B cell (primary cell): ENCODE results near the gene COMT. TPM values are rescaled to one million over a fixed set of nuclear protein-coding genes. Genes with fewer than 3 reads are reported as not detected.

Experiments
- ATAC-seq: fragments of 200-7000 bp; cut with Tn5 transposase; one replicate; pipeline ENCODE4 v1.10.0; 2021; ENCODE audit warnings: low read depth, mild to moderate bottlenecking, moderate number of reproducible peaks, moderate library complexity
- CTCF ChIA-PET: fragments of 350-600 bp; sonication (Branson Sonifier 250); formaldehyde crosslinking; loops from one replicate; lab custom pipeline; 2021; ENCODE audit warnings: antibody characterized with exemption, inconsistent platforms; lab: Charles Lee
- POLR2A ChIA-PET: fragments of 350-600 bp; sonication (Branson Sonifier 250); formaldehyde crosslinking; loops from one replicate; lab custom pipeline; 2021; ENCODE audit warnings: antibody characterized with exemption; lab: Charles Lee
- DNase-seq: peaks from one replicate; pipeline ENCODE4 v3.0.0; 2013
- H2AFZ ChIP-seq: 2 replicates; pipeline ENCODE4 v1.6.1; 2012; ENCODE audit warnings: mild to moderate bottlenecking, low read depth, low read length; ENCODE audit not compliant: insufficient read depth, poor library complexity, severe bottlenecking
- H3K27ac ChIP-seq, 2 donors: 1 replicate in 1 of 2; 2 replicates in 1 of 2; pipeline ENCODE4 v1.5.1; 2012 to 2013; ENCODE audit warnings: low read length in 2 of 2, mild to moderate bottlenecking in 2 of 2, moderate library complexity in 1 of 2
- H3K27me3 ChIP-seq, 4 experiments: fragments of 200-600 bp in 1 of 4; sonication (generic) in 1 of 4; replicated peaks in 1 of 4; 1 replicate in 2 of 4; 2 replicates in 2 of 4; pipeline versions ENCODE4 v1.6.1 to v1.7.0; 2013 to 2016; ENCODE audit warnings: low read length in 3 of 4, mild to moderate bottlenecking in 2 of 4, mixed read lengths in 1 of 4, moderate library complexity in 1 of 4; ENCODE audit not compliant: insufficient read depth in 4 of 4, control insufficient read depth in 3 of 4; ENCODE audit errors: control extremely low read depth in 1 of 4
- H3K36me3 ChIP-seq, 2 experiments: replicated peaks in 1 of 2; 1 replicate in 1 of 2; 2 replicates in 1 of 2; pipeline versions ENCODE4 v1.6.1 to v1.7.1; 2013; ENCODE audit warnings: low read length in 1 of 2; ENCODE audit not compliant: insufficient read depth in 2 of 2, control insufficient read depth in 1 of 2; ENCODE audit errors: control extremely low read depth in 1 of 2, extremely low read depth in 1 of 2
- H3K4me1 ChIP-seq, 2 donors: fragments of 200-600 bp in 1 of 2; sonication (generic) in 1 of 2; 1 replicate in 1 of 2; 2 replicates in 1 of 2; pipeline versions ENCODE4 v1.5.1 to v1.6.1; 2013 to 2017; ENCODE audit warnings: low read length in 2 of 2; ENCODE audit not compliant: control insufficient read depth in 2 of 2, insufficient read depth in 2 of 2
- H3K4me2 ChIP-seq: replicated peaks from 2 replicates; pipeline ENCODE3; 2012; ENCODE audit warnings: mild to moderate bottlenecking, low read depth, low read length; ENCODE audit not compliant: poor library complexity, severe bottlenecking
- H3K4me3 ChIP-seq, 5 experiments: fragments of 200-600 bp in 1 of 5; sonication (generic) in 1 of 5; 1 replicate in 3 of 5; 2 replicates in 2 of 5; pipeline versions ENCODE4 v1.5.1 to v1.7.0; 2011 to 2016; ENCODE audit warnings: low read length in 4 of 5, mild to moderate bottlenecking in 4 of 5, low read depth in 2 of 5, control low read depth in 1 of 5, moderate library complexity in 1 of 5; ENCODE audit not compliant: insufficient read depth in 1 of 5; ENCODE audit errors: control extremely low read depth in 1 of 5, extremely low read depth in 1 of 5
- H3K79me2 ChIP-seq: fragments of 200-600 bp; sonication (generic); one replicate; pipeline ENCODE4 v1.6.0; 2016; ENCODE audit warnings: low read length; ENCODE audit not compliant: control insufficient read depth, insufficient read depth
- H3K9ac ChIP-seq: fragments of 200-600 bp; sonication (generic); 2 replicates; pipeline ENCODE4 v1.6.1; 2017; ENCODE audit warnings: mild to moderate bottlenecking, low read length, moderate library complexity
- H3K9me3 ChIP-seq, 3 donors: one replicate each; pipeline versions ENCODE4 v1.6.1 to v1.7.1; 2013; ENCODE audit warnings: low read length in 2 of 3; ENCODE audit not compliant: control insufficient read depth in 2 of 3, insufficient read depth in 1 of 3; ENCODE audit errors: control extremely low read depth in 1 of 3
- H4K20me1 ChIP-seq: 2 replicates; pipeline ENCODE4 v1.6.0; 2012; ENCODE audit warnings: mild to moderate bottlenecking, low read length; ENCODE audit not compliant: insufficient read depth, control insufficient read depth, poor library complexity, severe bottlenecking
- H3K27ac Mint-ChIP-seq: one replicate; pipeline ENCODE4 v1.8.0; 2021; ENCODE audit warnings: mixed read lengths
- H3K27me3 Mint-ChIP-seq: one replicate; pipeline ENCODE4 v1.8.0; 2021; ENCODE audit warnings: mixed read lengths
- H3K4me1 Mint-ChIP-seq: one replicate; pipeline ENCODE4 v1.8.0; 2021; ENCODE audit warnings: mixed read lengths
- H3K4me3 Mint-ChIP-seq: one replicate; pipeline ENCODE4 v1.8.0; 2021; ENCODE audit warnings: mixed read lengths
- H3K9me3 Mint-ChIP-seq: one replicate; pipeline ENCODE4 v1.8.0; 2022; ENCODE audit warnings: mixed read lengths; ENCODE audit not compliant: insufficient read depth
- EZH2 ChIP-seq: IDR thresholded peaks from 2 replicates; pipeline ENCODE4 v1.6.1; 2012; ENCODE audit warnings: borderline replicate concordance, low read depth, mild to moderate bottlenecking, moderate library complexity, low read length; ENCODE audit not compliant: insufficient read depth, poor library complexity, severe bottlenecking
- WGBS: methylation state at CpG from one replicate; pipeline ENCODE4 v1.1.5; 2013; ENCODE audit warnings: missing lambda C conversion rate; ENCODE audit not compliant: insufficient coverage; 5-methylcytosine and 5-hydroxymethylcytosine counted together
- intact Hi-C: fragments of 100-400 bp; cut with micrococcal nuclease; formaldehyde crosslinking; loops from one replicate; pipeline ENCODE4 v1.10.0; 2022
- polyA plus RNA-seq: library from polyadenylated mRNA; depleted of rRNA; stranded (reverse); fragments of >200 nt; gene quantifications from 2 replicates; pipeline ENCODE4 v1.2.3, GENCODE V29; 2012
- total RNA-seq, 2 donors: library from RNA; stranded (reverse); fragments of 120-200 nt in 1 of 2; gene quantifications; 1 replicate in 1 of 2; 2 replicates in 1 of 2; pipeline versions ENCODE4 v1.2.3 to v1.2.4, GENCODE V29; 2013 to 2022
- TF ChIP-seq, protein P1 (sequence below): fragments of 200-600 bp; IDR thresholded peaks from one replicate; pipeline ENCODE4 v1.8.0; 2022; ENCODE audit warnings: antibody characterized with exemption, mild to moderate bottlenecking

Gene COMT
- total and polyA plus RNA-seq, 2 donors (not counting 1 experiment from before 2014, with no cell fraction given) = 32.6 to 58.3 TPM

DNA sequence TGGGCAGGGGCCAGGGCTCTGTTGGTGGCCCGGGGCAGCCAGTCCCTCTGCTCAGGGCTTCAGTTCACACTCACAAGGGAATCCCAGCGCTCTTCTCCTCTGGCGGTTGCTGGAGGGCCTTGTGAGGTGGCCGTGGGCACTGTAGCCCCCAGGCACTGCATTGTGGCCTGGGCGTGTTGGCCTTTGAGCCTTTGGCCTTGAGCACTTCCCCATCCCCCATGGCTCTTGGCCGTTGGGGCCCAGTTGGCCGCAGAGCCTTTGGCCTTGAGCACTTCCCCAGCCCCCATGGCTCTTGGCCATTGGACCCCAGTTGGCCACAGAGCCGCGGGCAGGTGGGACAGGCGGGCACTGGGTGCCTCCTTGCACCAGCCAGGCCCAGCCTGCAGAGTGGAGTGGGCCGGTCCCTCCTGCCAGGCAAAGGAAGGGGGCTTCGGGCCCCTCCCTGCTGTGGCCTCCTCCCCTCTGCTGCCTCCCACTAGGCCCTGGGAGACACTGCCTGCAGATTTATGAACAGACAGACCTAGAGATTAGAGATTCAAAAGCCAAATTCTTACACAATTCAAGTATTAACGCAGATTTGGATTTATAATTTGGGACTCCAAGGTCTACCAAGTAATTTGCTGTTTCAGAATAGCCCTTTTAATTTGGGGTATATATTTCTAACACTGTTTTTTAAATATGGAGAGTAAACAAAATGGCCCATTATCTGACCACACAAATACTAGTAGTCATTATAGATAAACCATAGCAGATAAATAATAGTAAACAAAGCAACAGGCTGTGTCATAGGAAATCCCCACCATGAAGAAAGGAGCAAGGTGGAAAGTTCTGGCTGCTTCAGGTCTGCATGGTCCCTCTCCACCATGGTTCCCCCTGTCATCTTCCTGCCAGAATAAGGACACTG, 18.3 kb downstream of the COMT start:
- peaks cover 0 to 3% (median 0%) of the 10 kb centered on the region in 3 donors for H3K9me3 ChIP-seq
- TF ChIP-seq, protein P1, sequence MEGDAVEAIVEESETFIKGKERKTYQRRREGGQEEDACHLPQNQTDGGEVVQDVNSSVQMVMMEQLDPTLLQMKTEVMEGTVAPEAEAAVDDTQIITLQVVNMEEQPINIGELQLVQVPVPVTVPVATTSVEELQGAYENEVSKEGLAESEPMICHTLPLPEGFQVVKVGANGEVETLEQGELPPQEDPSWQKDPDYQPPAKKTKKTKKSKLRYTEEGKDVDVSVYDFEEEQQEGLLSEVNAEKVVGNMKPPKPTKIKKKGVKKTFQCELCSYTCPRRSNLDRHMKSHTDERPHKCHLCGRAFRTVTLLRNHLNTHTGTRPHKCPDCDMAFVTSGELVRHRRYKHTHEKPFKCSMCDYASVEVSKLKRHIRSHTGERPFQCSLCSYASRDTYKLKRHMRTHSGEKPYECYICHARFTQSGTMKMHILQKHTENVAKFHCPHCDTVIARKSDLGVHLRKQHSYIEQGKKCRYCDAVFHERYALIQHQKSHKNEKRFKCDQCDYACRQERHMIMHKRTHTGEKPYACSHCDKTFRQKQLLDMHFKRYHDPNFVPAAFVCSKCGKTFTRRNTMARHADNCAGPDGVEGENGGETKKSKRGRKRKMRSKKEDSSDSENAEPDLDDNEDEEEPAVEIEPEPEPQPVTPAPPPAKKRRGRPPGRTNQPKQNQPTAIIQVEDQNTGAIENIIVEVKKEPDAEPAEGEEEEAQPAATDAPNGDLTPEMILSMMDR = no peak
- TF ChIP-seq EZH2 = no peak
- intact Hi-C loops = no loop called here
- Mint-ChIP-seq H3K27ac (no peak overlapping the region), H3K9me3 (no peaks in the 10 kb centered on the region), H3K4me1 (peaks cover 16% of the 10 kb centered on the region), H3K4me3 (no peak overlapping the region), H3K27me3 (no peaks in the 10 kb centered on the region)
- H4K20me1 ChIP-seq = peaks cover 49% of the 10 kb centered on the region
- H3K27ac ChIP-seq = no peak overlapping the region
- H3K27me3 ChIP-seq = no peaks in the 10 kb centered on the region
- WGBS = 85% methylated on average over 12 of the region's 13 CpGs
- no peak overlapping the region for H2AFZ ChIP-seq
- H3K9ac ChIP-seq = no peak overlapping the region
- H3K4me3 ChIP-seq = no peak overlapping the region
- H3K79me2 ChIP-seq = peaks cover 22% of the 10 kb centered on the region
- peaks cover 0 to 8% of the 10 kb centered on the region in 2 experiments for H3K36me3 ChIP-seq
- POLR2A ChIA-PET = no interaction called here
- H3K4me1 ChIP-seq = no peaks in the 10 kb centered on the region
- ATAC-seq = no peak
- DNase-seq = no peak
- CTCF ChIA-PET = interaction anchor here (0.9 kb wide), 1 partner anchor 12 kb away, joined by 5 read pairs; no protein-coding TSS in a partner anchor
- no peak overlapping the region for H3K4me2 ChIP-seq

DNA sequence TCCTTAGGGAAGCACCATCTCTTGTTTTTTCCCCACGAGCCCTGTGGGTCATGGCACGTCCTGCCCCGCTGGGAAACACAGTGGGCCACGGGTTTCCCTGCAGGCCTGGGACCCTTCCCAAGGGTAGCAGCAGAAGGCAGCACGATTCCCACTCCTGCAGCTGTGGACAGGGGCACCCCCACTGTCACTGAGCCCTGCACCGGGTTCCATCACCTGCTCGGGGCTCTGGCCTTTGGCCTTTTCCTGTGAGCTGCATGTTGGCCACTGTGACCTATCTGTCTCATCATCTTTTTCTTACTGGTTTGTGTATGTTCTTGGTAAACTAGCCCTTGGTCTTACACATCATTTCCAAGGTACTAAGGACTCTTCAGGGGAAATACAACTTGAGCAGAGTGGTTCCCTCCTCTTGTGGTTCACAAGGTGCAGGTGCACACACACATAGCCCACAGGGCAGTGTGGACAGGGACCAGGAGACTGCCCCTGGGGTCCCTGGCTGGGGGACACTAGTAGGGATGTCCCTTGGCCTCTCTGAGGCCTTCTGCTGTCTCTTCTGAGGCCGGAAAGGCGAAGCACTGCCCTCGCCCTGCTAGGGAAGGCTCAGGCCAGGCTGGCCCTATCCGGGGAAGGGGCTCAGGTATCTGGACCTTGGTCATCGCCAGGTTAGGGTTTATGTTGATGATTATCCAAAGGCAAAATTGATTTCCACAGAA, 19.1 kb downstream of the COMT start:
- Histone ChIP-seq H2AFZ (no peak overlapping the region), H4K20me1 (peaks cover 41% of the 10 kb centered on the region), H3K36me3 (peaks cover 0 to 8% of the 10 kb centered on the region in 2 experiments), H3K4me2 (no peak overlapping the region), H3K4me3 (no peak overlapping the region), H3K79me2 (peaks cover 22% of the 10 kb centered on the region), H3K27ac (no peak overlapping the region), H3K9ac (no peak overlapping the region), H3K27me3 (no peaks in the 10 kb centered on the region), H3K9me3 (peaks cover 0 to 3% (median 0%) of the 10 kb centered on the region in 3 donors), H3K4me1 (no peaks in the 10 kb centered on the region)
- 96% methylated on average over 7 of the region's 12 CpGs for WGBS
- intact Hi-C loops = no loop called here
- Mint-ChIP-seq H3K27me3 (no peaks in the 10 kb centered on the region), H3K9me3 (no peaks in the 10 kb centered on the region), H3K4me3 (no peak overlapping the region), H3K27ac (no peak overlapping the region), H3K4me1 (peaks cover 14% of the 10 kb centered on the region)
- no peak for DNase-seq
- CTCF ChIA-PET = no interaction called here
- no peak for ATAC-seq
- no peak for TF ChIP-seq EZH2
- TF ChIP-seq, protein P1 = no peak
- POLR2A ChIA-PET = no interaction called here
